Fibroblast of lung (primary cell): Measurements from ENCODE around the gene DCXR. TPM values are rescaled to one million over a fixed set of nuclear protein-coding genes. Genes with fewer than 3 reads are reported as not detected.

Experiments used
- DNase-seq, 2 donors: peaks; one replicate each; pipeline versions ENCODE4 v3.0.0 to v3.0.0-alpha.2; 2010; ENCODE audit warnings: low read depth in 2 of 2
- H2AFZ ChIP-seq: 2 replicates; pipeline ENCODE4 v1.5.1; 2012; ENCODE audit warnings: low read length, control low read depth, inconsistent platforms
- H3K27ac ChIP-seq: 2 replicates; pipeline ENCODE4 v1.5.1; 2011; ENCODE audit warnings: low read length, control low read depth; ENCODE audit not compliant: insufficient read depth
- H3K27me3 ChIP-seq: 2 replicates; pipeline ENCODE4 v1.5.1; 2011; ENCODE audit warnings: mild to moderate bottlenecking, low read length; ENCODE audit not compliant: control insufficient read depth, insufficient read depth
- H3K36me3 ChIP-seq: 2 replicates; pipeline ENCODE4 v1.5.1; 2011; ENCODE audit warnings: low read length; ENCODE audit not compliant: control insufficient read depth, insufficient read depth
- H3K4me1 ChIP-seq: 2 replicates; pipeline ENCODE4 v1.5.1; 2011; ENCODE audit warnings: low read length; ENCODE audit not compliant: control insufficient read depth, insufficient read depth; ENCODE audit errors: extremely low read depth
- H3K4me2 ChIP-seq: 2 replicates; pipeline ENCODE4 v1.5.1; 2011; ENCODE audit warnings: low read length, control low read depth; ENCODE audit not compliant: insufficient read depth; ENCODE audit errors: extremely low read depth
- H3K4me3 ChIP-seq, 4 experiments: fragments of 200-600 bp in 1 of 4; sonication (generic) in 1 of 4; replicated peaks in 1 of 4; 2 replicates each; pipeline ENCODE4 v1.5.1; 2011 to 2016; ENCODE audit warnings: low read length in 4 of 4, low read depth in 3 of 4, mild to moderate bottlenecking in 3 of 4, control low read depth in 2 of 4, inconsistent platforms in 1 of 4, mixed read lengths in 1 of 4; ENCODE audit not compliant: insufficient read depth in 1 of 4; ENCODE audit errors: control extremely low read depth in 1 of 4
- H3K79me2 ChIP-seq: 2 replicates; pipeline ENCODE4 v1.5.1; 2012; ENCODE audit warnings: mild to moderate bottlenecking, low read length, inconsistent platforms; ENCODE audit not compliant: control insufficient read depth, insufficient read depth
- H3K9ac ChIP-seq: 2 replicates; pipeline ENCODE4 v1.5.1; 2011; ENCODE audit warnings: mild to moderate bottlenecking, low read length, control low read depth; ENCODE audit not compliant: insufficient read depth
- H3K9me3 ChIP-seq: 2 replicates; pipeline ENCODE4 v1.5.1; 2012; ENCODE audit warnings: low read depth, low read length; ENCODE audit not compliant: control insufficient read depth, insufficient read depth
- H4K20me1 ChIP-seq: 2 replicates; pipeline ENCODE4 v1.5.1; 2011; ENCODE audit warnings: low read length; ENCODE audit not compliant: control insufficient read depth, insufficient read depth; ENCODE audit errors: extremely low read depth
- CTCF ChIP-seq, 2 donors: IDR thresholded peaks in 1 of 2; conservative IDR thresholded peaks in 1 of 2; 1 replicate in 1 of 2; 2 replicates in 1 of 2; pipeline ENCODE4 v1.5.1; 2011 to 2012; ENCODE audit warnings: low read length in 2 of 2, control low read depth in 1 of 2, inconsistent platforms in 1 of 2, low read depth in 1 of 2, mild to moderate bottlenecking in 1 of 2
- EZH2 ChIP-seq: IDR thresholded peaks from 2 replicates; pipeline ENCODE4 v1.5.1; 2012; ENCODE audit warnings: low read length, control low read depth, mild to moderate bottlenecking; ENCODE audit errors: missing control alignments
- polyA plus RNA-seq, 2 donors: library from polyadenylated mRNA; depleted of rRNA in 1 of 2; stranded (reverse) in 1 of 2; unstranded in 1 of 2; fragments of >200 nt; gene quantifications; 2 replicates each; pipeline ENCODE4 v1.2.1, GENCODE V29; 2011 to 2012; ENCODE audit warnings: missing spikeins in 1 of 2
- total RNA-seq: library from RNA; depleted of rRNA; stranded (reverse); fragments of >200 nt; gene quantifications from 2 replicates; pipeline ENCODE4 v1.2.1, GENCODE V29; 2014

The DCXR gene
- total and polyA plus RNA-seq, 2 donors (not counting 1 experiment from before 2014, with no cell fraction given): 34.8 to 43.6 TPM

GRCh38 chr17:82062984-82063368, 25.5 kb upstream of the DCXR start:
- Histone ChIP-seq H3K4me1 (no peaks in the 10 kb centered on the region), H3K27me3 (no peaks in the 10 kb centered on the region), H3K36me3 (peaks cover 36% of the 10 kb centered on the region), H3K9ac (no peak overlapping the region), H3K79me2 (peaks cover 12% of the 10 kb centered on the region), H3K4me2 (no peak overlapping the region), H2AFZ (no peak overlapping the region), H4K20me1 (no peaks in the 10 kb centered on the region), H3K9me3 (no peaks in the 10 kb centered on the region), H3K4me3 (no peak overlapping the region), H3K27ac (no peak overlapping the region)
- no peak for DNase-seq
- TF ChIP-seq EZH2 (no peak), CTCF (conservative IDR thresholded peaks at IDR 0.05 in 1 of 2, IDR thresholded peaks at IDR 0.05 in 1 of 2; ENCODE audit: low read depth in 1 of 2, low read length in 2 of 2) (no peak)

- DNase-seq: no peak
- TF ChIP-seq EZH2 (no peak), CTCF (conservative IDR thresholded peaks at IDR 0.05 in 1 of 2, IDR thresholded peaks at IDR 0.05 in 1 of 2; ENCODE audit: low read depth in 1 of 2, low read length in 2 of 2) (no peak)
- H3K9ac ChIP-seq: no peak overlapping the region
Observed at GRCh38 chr17:82062076-82062983, 24.8 kb upstream of the DCXR start.

GRCh38 chr17:82061047-82061925, 23.8 kb upstream of the DCXR start:
- no peak for TF ChIP-seq EZH2
- TF ChIP-seq CTCF (conservative IDR thresholded peaks at IDR 0.05 in 1 of 2, IDR thresholded peaks at IDR 0.05 in 1 of 2; ENCODE audit: low read depth in 1 of 2, low read length in 2 of 2): no peak
- Histone ChIP-seq H3K27me3 (no peaks in the 10 kb centered on the region), H3K4me3 (no peak overlapping the region), H2AFZ (no peak overlapping the region), H3K9ac (no peak overlapping the region), H3K79me2 (peaks cover 12% of the 10 kb centered on the region), H4K20me1 (no peaks in the 10 kb centered on the region), H3K4me1 (no peaks in the 10 kb centered on the region), H3K4me2 (no peak overlapping the region), H3K27ac (no peak overlapping the region), H3K9me3 (no peaks in the 10 kb centered on the region), H3K36me3 (peaks cover 46% of the 10 kb centered on the region)
- DNase-seq: no peak

More at GRCh38 chr17:82062076-82062983, 24.8 kb upstream of the DCXR start:
- H2AFZ ChIP-seq: no peak overlapping the region
- H4K20me1 ChIP-seq: no peaks in the 10 kb centered on the region
- peaks cover 36% of the 10 kb centered on the region for H3K36me3 ChIP-seq
- H3K4me2 ChIP-seq: no peak overlapping the region
- H3K4me3 ChIP-seq: no peak overlapping the region
- no peak overlapping the region for H3K27ac ChIP-seq
- peaks cover 12% of the 10 kb centered on the region for H3K79me2 ChIP-seq
- H3K9me3 ChIP-seq: no peaks in the 10 kb centered on the region
- H3K27me3 ChIP-seq: no peaks in the 10 kb centered on the region
- no peaks in the 10 kb centered on the region for H3K4me1 ChIP-seq
